Cerebellar cortex (tissue), 1 donor: Measurements from ENCODE around the gene CIAO1.
"Not testable (repeated sequence)": the region's sequence is repeated elsewhere in the genome, so short reads cannot be mapped to it uniquely, and the experiment has no call there.

ENCODE experiments used
- DNase-seq: peaks from one replicate; pipeline ENCODE4 v3.0.0-alpha.2; 2015; ENCODE audit warnings: low spot score

CIAO1 gene

DNA sequence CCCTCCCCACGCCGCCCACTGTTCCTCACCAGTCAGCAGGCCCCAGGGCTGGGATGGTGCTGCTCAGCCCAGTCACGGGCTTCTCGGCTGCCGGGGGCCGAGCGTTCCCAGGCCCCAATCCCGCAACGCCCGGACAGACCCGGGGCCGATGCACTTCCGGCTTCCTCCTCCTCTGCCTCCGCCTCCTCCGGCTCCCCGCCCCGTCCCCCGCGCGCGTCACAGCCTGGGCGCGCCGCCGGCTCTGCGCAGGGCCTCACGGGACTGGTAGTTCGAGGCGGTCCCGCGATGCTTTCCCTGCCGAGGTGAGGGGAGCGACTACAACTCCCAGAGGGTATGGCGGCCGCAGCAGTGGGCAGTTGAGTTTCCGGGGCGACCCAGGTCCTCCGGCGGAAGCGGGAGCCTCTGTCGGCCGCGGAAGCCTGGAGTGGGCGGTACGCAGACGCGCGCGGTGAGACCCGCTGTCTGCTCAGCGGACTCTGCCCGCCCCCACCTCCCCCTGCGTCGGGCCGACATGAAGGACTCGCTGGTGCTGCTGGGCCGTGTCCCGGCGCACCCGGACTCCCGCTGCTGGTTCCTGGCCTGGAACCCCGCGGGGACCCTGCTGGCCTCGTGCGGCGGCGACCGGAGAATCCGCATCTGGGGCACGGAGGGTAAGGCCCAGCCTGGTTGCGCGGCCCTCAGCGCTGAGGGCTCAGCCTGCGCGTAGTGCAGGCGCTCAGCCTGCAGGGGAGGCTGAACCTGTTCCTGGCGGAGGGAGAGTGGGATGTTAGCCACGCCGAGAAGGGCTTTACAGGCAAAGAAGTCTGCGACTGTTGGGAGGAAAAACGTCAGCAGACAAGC is at the start of gene CIAO1, which contains the start of gene TMEM127:
TSS of gene CIAO1 (plus strand) at position 386 of the 840 bp plus-strand sequence. CDS start at position 512, 126 bp downstream.
TSS of gene TMEM127 (minus strand) at position 158 of the 840 bp plus-strand sequence. CDS start 616 bp downstream, outside the sequence.
- peak; percentile 98 for DNase-seq

DNA sequence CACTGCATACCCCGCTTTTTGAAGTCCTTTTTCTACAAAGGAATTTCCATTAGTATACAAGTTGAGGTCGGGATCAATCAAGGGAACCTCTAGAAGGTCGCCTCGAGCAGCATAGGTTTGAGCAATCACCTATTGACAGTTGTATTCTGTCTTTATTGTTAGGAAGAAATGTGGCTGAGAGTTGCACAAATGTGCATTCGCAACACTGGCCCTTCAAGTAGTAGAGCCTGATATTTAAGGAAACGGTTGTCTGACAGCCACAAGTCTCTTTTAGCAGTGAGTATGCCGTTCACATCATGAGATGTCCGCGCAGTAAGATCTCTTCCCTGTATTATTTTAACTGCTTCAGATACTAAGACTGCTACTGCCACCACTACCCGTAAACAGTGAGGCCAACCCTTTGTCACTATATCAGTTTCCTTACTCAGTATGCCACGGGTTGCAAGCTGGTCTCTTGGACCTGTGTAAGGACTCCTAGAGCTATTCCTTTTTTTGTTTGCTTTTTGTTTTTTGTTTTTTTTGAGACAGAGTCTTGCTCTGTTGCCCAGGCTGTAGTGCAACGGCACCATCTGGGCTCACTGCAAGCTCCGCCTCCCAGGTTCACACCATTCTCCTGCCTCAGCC is 47.4 kb upstream of the CIAO1 start:
- DNase-seq: no peak

DNA sequence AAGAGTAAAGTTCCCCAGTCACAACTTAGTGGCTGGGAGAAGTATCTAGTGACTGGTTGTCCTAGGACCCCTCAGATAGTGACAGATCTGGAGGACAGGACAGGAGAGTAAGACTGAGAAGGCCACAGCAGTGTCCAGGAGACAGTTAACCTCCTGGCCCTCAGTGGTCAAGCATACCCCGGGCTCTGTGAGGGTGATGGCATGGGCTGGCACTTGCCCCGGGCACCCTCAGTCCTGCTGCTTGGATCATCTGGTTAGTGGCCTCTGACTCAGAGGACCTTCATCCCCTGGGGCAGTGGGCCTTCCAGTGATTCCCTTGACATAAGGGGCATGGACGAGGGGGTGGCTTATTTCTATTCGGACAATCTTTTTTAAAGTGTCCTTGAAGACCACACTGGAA is 46.1 kb upstream of the CIAO1 start:
- not testable (repeated sequence) for DNase-seq

GRCh38 chr2:96221106-96221505 is 44.9 kb upstream of the CIAO1 start:
- not testable (repeated sequence) for DNase-seq

- no peak for DNase-seq
Measured at GRCh38 chr2:96225016-96225533, 41.0 kb upstream of the CIAO1 start.

- no peak for DNase-seq
Measured at GRCh38 chr2:96231316-96231715, 34.7 kb upstream of the CIAO1 start.

DNA sequence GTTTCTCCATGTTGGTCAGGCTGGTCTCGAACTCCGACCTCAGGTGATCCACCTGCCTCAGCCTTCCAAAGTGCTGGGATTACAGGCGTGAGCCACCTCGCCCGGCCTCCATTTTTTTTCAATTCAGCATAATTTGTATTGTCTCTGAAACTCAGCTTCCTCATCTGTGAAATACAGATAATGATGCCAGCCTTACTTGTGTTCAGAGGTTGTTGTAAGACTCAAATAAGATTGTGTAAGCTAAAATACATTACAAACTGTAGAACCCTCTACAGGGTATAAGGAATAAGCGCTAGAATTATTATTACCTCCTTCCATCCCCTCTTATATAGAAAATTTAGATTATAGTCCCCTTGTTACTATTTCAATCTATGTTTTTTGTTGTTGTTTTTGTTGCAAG is 32.6 kb upstream of the CIAO1 start:
- DNase-seq: no peak

DNA sequence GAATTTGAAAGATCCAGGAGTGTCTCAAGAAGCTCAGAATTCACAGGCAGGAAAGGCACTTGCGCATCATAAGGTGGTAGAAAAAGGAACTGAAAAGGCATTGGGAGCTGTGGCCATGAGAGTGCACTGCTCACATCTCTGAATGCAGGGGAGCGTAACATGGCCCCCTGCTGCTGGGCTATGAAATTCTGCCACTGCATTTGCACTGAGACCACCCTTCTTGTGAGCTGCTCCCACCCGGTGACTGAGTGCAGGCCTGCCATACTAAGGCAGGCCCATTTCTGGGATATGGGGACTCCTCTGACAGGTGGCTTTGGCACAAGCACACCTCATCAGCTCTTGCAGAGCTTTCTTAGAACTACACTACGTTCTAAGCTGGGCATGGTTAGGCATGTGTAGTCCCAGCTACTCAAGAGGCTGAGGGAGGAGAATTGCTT is 32.1 kb upstream of the CIAO1 start:
- no peak for DNase-seq

DNA sequence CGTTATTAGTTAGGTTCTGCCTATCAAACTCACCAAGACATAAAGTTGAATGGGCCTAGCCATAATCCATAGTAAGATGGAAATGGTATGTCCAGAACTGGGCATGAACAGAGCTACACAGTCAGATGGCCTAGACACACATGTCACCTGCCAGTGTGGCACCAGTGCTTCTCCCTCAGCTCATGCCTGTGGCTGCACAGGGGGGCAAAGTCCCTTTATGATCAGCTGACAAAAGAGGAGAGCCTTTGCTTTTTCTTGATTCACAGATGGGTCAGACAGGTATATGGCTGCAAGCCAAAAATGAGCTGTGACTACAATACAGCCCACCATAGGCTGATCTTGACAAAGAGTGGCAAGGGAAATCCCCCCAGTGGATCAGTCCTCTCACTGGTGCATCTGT is 29.1 kb upstream of the CIAO1 start:
- DNase-seq: no peak

DNA sequence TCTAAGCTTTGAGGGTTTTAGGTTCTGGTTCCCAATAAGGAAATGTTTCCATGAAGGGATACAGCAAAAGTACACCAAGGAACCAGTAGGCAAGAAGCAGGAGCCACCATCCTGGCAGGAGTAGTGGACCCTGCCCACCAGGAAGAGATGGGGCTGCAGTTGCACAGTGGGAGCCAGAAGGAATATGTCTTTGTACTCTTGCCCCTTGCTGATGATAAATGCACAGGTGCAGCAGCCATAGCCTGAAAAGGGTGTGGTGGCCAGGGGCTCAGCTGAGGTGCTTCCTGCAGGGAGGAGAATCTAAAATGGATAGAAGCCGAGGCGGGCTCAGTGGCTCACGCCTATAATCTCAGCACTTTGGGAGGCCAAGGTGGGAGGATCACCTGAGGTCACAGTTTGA is 27.8 kb upstream of the CIAO1 start:
- DNase-seq: no peak

- no peak for DNase-seq
Measured at GRCh38 chr2:96239091-96239490, 26.9 kb upstream of the CIAO1 start.

- DNase-seq: no peak
Measured at GRCh38 chr2:96239745-96240264, 26.2 kb upstream of the CIAO1 start.

DNA sequence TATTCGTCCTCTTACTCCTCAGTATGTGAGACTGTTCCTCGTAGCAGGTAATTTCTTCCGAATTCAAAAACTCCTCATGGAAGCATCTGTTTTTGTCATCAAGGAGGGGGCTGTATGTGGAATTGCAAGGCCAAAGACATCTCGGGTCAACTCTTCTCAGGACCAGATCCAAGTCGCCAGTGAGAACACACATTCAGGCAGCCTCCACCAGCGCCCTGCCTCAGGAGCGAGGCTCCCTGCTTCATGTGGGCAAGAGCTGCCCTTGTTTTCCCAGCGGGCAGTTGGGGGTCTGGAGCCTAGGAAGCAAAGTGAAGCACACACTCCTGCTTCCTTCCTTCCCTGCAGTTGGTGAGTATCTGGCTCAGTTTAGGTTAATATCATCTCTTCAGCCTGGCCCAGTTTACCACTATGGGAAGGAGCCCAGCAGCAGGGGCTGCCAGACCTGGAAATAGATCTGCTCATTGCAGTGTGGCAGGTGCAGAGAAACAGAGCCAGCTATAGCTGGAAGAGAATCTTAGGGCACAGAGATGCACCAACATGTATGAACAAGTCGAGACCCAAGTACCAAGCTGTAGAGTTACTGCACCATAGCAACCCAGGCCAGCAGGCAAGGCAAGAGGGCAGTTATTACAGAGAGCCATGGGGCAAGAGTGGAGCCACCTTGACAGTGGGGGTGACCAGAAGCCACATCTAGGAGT is 25.5 kb upstream of the CIAO1 start:
- DNase-seq: peak; percentile 94

GRCh38 chr2:96241227-96241626 is 24.8 kb upstream of the CIAO1 start:
- DNase-seq: no peak

DNA sequence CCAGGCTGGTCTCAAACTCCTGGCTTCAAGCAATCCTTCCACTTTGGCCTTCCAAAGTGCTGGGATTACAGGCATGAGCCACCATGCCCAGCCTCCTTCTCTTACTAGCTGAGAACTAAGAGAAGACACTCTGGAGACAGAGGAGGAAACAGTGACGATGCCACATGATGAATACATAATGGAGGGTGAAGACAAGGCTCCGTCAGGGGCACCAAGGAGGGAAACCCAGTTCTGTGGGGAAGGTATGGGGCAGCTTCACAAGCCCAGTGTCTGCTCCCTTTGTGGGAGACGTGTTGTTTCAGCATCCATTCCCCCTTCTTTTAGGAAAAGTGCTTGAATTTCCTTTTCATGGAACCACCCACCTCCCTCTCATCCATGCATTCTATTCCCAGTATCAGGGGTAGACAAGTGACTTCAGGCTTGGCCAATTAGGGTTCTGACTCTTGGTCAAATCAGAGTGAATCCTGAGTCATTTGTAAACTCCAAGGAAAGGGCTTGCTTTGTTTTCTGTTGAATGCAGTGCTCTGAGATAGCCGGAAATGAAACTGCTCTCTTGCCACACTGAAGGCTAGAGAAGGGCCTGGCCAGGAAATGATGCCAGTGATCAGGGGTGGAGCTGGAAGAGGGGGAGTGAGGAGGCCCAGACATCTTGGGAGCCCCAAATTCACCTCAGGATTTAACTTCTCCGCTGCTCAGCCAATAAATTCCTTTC is 24.0 kb upstream of the CIAO1 start:
- no peak for DNase-seq

DNA sequence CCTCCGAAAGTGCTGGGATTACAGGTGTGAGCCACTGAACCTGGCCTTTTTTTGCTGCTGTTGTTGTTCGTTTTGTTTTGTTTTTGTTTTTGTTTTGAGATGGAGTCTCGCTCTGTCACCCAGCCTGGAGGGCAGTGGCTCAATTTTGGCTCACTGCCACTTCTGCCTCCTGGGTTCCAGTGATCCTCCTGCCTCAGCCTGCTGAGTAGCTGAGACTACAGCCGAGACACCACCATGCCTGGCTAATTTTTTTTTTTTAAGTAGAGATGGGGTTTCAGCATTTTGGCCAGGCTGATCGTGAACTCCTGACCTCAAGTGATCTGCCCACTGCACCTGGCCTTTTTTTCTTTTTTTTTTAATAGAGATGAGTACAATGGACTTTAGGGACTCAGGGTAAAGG is 22.2 kb upstream of the CIAO1 start:
- no peak for DNase-seq

- DNase-seq: no peak
Measured at GRCh38 chr2:96245609-96246390, 20.2 kb upstream of the CIAO1 start.

GRCh38 chr2:96247009-96247408 is 19.0 kb upstream of the CIAO1 start:
- DNase-seq: no peak

- no peak for DNase-seq
Measured at GRCh38 chr2:96247896-96248295, 18.1 kb upstream of the CIAO1 start.

GRCh38 chr2:96248624-96249023 is 17.4 kb upstream of the CIAO1 start:
- DNase-seq: no peak

- DNase-seq: no peak
Measured at GRCh38 chr2:96249654-96250053, 16.4 kb upstream of the CIAO1 start.
